Brain microvascular endothelial cell (primary cell): ENCODE results near the gene EXOC4.

ENCODE experiments used
- DNase-seq: peaks from one replicate; pipeline ENCODE4 v3.0.0-alpha.2; 2020
- H3K27ac ChIP-seq: fragments of 250-450 bp; sonication (Bioruptor Pico); 2 replicates; pipeline ENCODE4 v1.5.1; 2020; ENCODE audit warnings: mild to moderate bottlenecking, moderate library complexity
- H3K27me3 ChIP-seq: fragments of 250-450 bp; sonication (Bioruptor Pico); replicated peaks from 2 replicates; pipeline ENCODE4 v1.5.1; 2020; ENCODE audit warnings: mild to moderate bottlenecking
- H3K36me3 ChIP-seq: fragments of 250-450 bp; sonication (Bioruptor Pico); replicated peaks from 2 replicates; pipeline ENCODE4 v1.5.1; 2020; ENCODE audit warnings: mild to moderate bottlenecking
- H3K4me3 ChIP-seq: 2 replicates; pipeline ENCODE4 v1.5.1; 2011; ENCODE audit warnings: low read depth, mild to moderate bottlenecking, control low read depth, low read length, moderate library complexity
- CTCF ChIP-seq: IDR thresholded peaks from 2 replicates; pipeline ENCODE4 v1.5.1; 2011; ENCODE audit warnings: low read depth, mild to moderate bottlenecking, moderate library complexity, low read length, control low read depth, inconsistent platforms; ENCODE audit errors: missing control alignments
- in situ Hi-C: cut with HindIII; loops from 2 replicates; pipeline ENCODE4 v1.10.0; 2017; ENCODE audit warnings: low sequenced_read_pairs, low pct_ligation_motif_present

The EXOC4 gene

DNA sequence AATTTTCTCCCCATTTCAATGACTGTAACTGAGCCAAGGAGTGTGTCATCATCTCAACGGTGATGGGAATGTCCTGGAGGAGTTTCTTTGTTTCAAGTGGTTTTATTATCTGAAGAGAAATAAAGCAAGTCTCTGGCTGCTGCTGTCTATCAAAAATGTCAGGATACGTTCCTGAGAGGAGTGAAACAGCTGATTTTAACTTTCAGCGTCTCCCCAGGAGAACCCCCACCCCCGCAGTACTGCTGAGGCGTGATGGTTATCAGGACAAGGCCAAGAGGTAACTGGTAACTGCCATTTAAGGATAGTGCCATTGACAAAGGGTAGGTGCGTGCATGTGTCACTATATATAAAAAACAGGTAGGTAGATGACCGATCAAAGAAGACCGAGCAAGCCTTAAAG lies 803.9 kb downstream of the EXOC4 start:
- DNase-seq = no peak
- no peak overlapping the region for H3K27ac ChIP-seq
- no peak overlapping the region for H3K4me3 ChIP-seq
- H3K36me3 ChIP-seq = no peaks in the 10 kb centered on the region
- in situ Hi-C loops = no loop called here
- no peaks in the 10 kb centered on the region for H3K27me3 ChIP-seq
- no peak for TF ChIP-seq CTCF

DNA sequence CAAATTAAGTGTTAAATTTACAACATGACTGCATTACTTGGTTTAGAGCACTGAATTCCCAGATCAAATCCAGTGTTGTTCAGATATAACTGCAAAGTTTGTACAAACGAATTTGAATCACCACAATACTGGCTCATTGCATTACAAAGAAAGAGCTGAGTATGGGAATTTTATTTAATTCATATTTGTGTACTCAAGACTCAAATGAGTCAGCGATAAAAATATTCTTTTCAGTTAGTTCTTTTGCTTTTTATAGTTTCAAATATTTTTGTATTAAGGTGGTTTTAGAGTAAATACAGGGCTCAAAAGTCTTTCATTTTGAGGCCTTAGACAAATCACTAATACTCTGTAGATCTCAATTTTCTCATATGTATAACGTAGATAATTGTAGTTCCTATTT lies 805.6 kb downstream of the EXOC4 start:
- Histone ChIP-seq H3K4me3 (no peak overlapping the region), H3K27ac (no peak overlapping the region), H3K27me3 (no peaks in the 10 kb centered on the region), H3K36me3 (no peaks in the 10 kb centered on the region)
- in situ Hi-C loops = no loop called here
- DNase-seq = no peak
- TF ChIP-seq CTCF = no peak

- no peak for DNase-seq
- no peak for TF ChIP-seq CTCF
- Histone ChIP-seq H3K27ac (no peak overlapping the region), H3K36me3 (no peaks in the 10 kb centered on the region), H3K4me3 (no peak overlapping the region), H3K27me3 (no peaks in the 10 kb centered on the region)
- in situ Hi-C loops = no loop called here
Observed at GRCh38 chr7:134058980-134059379, 806.1 kb downstream of the EXOC4 start.

DNA sequence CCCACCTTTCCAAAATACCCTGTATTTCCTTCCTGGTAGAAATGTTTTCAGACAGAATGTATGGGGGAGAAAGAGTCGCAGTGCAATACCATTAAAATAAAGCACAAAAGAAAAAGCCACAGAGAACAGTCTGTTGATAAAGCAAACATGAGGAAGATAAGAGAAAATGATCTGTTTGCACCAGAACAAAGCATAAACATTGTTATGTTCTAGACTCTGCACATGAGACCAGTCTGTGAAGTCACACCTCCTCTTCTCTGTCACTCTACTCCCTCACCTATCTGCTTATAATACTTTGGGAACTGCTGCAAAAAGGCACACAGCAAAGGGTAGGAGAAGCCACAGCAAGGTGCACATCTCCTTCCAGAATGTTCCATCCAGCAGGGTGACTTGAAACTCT lies 807.0 kb downstream of the EXOC4 start:
- Histone ChIP-seq H3K27ac (no peak overlapping the region), H3K36me3 (no peaks in the 10 kb centered on the region), H3K27me3 (no peaks in the 10 kb centered on the region), H3K4me3 (no peak overlapping the region)
- in situ Hi-C loops = no loop called here
- TF ChIP-seq CTCF = no peak
- no peak for DNase-seq

- in situ Hi-C loops = no loop called here
Observed at GRCh38 chr7:134060874-134061273, 808.0 kb downstream of the EXOC4 start.

GRCh38 chr7:134062460-134062859 lies 809.6 kb downstream of the EXOC4 start:
- no peak for TF ChIP-seq CTCF
- no peaks in the 10 kb centered on the region for H3K36me3 ChIP-seq
- in situ Hi-C loops = no loop called here
- no peak overlapping the region for H3K27ac ChIP-seq
- DNase-seq = no peak
- no peaks in the 10 kb centered on the region for H3K27me3 ChIP-seq
- H3K4me3 ChIP-seq = no peak overlapping the region

More at GRCh38 chr7:134060874-134061273, 808.0 kb downstream of the EXOC4 start:
- Histone ChIP-seq H3K27me3 (no peaks in the 10 kb centered on the region), H3K27ac (no peak overlapping the region), H3K36me3 (no peaks in the 10 kb centered on the region), H3K4me3 (no peak overlapping the region)
- no peak for TF ChIP-seq CTCF
- no peak for DNase-seq
